ENCODE results near the gene KCNB1.
"Not testable (repeated sequence)": the region's sequence is repeated elsewhere in the genome, so short reads cannot be mapped to it uniquely, and the experiment has no call there.

Gene KCNB1

GRCh38 chr20:49319208-49319809 lies 163.2 kb downstream of the KCNB1 start:
- DNase-seq (ENCODE audit: low spot score) = no peak

- DNase-seq (ENCODE audit: low spot score) = peak; percentile 14
Observed at GRCh38 chr20:49318430-49319207, 163.8 kb downstream of the KCNB1 start.

GRCh38 chr20:49318091-49318429 lies 164.4 kb downstream of the KCNB1 start:
- DNase-seq (ENCODE audit: low spot score) = no peak

- DNase-seq (ENCODE audit: low spot score) = no peak
Observed at GRCh38 chr20:49316704-49317103, 165.8 kb downstream of the KCNB1 start.

- no peak for DNase-seq (ENCODE audit: low spot score)
Observed at GRCh38 chr20:49315580-49315979, 166.9 kb downstream of the KCNB1 start.

- not testable (repeated sequence) for DNase-seq (ENCODE audit: low spot score)
Observed at GRCh38 chr20:49314052-49314451, 168.4 kb downstream of the KCNB1 start.
